Loucy (cell line): Measurements from ENCODE around the gene DOCK6.

Experiments
- EZH2phosphoT487 ChIP-seq: fragments of 200-600 bp; IDR thresholded peaks from 2 replicates; pipeline ENCODE4 v1.6.1; 2018; ENCODE audit warnings: antibody characterized with exemption, mild to moderate bottlenecking, moderate library complexity, borderline replicate concordance
- TF ChIP-seq, protein P1 (sequence below): fragments of 200-600 bp; sonication (generic); conservative IDR thresholded peaks from 2 replicates; pipeline ENCODE4 v1.5.1; 2014; ENCODE audit warnings: mild to moderate bottlenecking, antibody characterized with exemption, low read length

- TF ChIP-seq, protein P1, sequence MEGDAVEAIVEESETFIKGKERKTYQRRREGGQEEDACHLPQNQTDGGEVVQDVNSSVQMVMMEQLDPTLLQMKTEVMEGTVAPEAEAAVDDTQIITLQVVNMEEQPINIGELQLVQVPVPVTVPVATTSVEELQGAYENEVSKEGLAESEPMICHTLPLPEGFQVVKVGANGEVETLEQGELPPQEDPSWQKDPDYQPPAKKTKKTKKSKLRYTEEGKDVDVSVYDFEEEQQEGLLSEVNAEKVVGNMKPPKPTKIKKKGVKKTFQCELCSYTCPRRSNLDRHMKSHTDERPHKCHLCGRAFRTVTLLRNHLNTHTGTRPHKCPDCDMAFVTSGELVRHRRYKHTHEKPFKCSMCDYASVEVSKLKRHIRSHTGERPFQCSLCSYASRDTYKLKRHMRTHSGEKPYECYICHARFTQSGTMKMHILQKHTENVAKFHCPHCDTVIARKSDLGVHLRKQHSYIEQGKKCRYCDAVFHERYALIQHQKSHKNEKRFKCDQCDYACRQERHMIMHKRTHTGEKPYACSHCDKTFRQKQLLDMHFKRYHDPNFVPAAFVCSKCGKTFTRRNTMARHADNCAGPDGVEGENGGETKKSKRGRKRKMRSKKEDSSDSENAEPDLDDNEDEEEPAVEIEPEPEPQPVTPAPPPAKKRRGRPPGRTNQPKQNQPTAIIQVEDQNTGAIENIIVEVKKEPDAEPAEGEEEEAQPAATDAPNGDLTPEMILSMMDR: no peak
- TF ChIP-seq EZH2phosphoT487: no peak
Observed at GRCh38 chr19:11244846-11245589, 17.3 kb downstream of the DOCK6 start.
